ENCODE measurements around the gene DENND1A. TPM values are rescaled to one million over a fixed set of nuclear protein-coding genes. Genes with fewer than 3 reads are reported as not detected.

Gene DENND1A
- total RNA-seq, 1 donor from 2014 or later, result 15.4 TPM

GRCh38 chr9:123361731-123362510 lies 568.0 kb downstream of the DENND1A start:
- H3K36me3 ChIP-seq, result no peaks in the 10 kb centered on the region
- H3K4me3 ChIP-seq, result no peak overlapping the region
- H3K9me3 ChIP-seq, result no peaks in the 10 kb centered on the region
- no peak for TF ChIP-seq CTCF (IDR thresholded peaks at IDR 0.05)
- H3K27ac ChIP-seq, result no peak overlapping the region
- H3K27me3 ChIP-seq, result no peaks in the 10 kb centered on the region
- intact Hi-C loops (cut with DNase I), result no loop called here
- no peak for ATAC-seq
- no peak for DNase-seq
- no peaks in the 10 kb centered on the region for H3K4me1 ChIP-seq

GRCh38 chr9:123361086-123361730 lies 568.7 kb downstream of the DENND1A start:
- no peaks in the 10 kb centered on the region for H3K27me3 ChIP-seq

GRCh38 chr9:123360161-123361085 lies 569.5 kb downstream of the DENND1A start:
- Histone ChIP-seq H3K4me3 (no peak overlapping the region), H3K36me3 (no peaks in the 10 kb centered on the region), H3K9me3 (no peaks in the 10 kb centered on the region), H3K27me3 (no peaks in the 10 kb centered on the region), H3K27ac (no peak overlapping the region), H3K4me1 (no peaks in the 10 kb centered on the region)
- ATAC-seq (peak; percentile 57), DNase-seq (peak; percentile 82)
- intact Hi-C loops (cut with DNase I), result no loop called here
- no peak for TF ChIP-seq CTCF (IDR thresholded peaks at IDR 0.05)

More at GRCh38 chr9:123361086-123361730, 568.7 kb downstream of the DENND1A start:
- DNase-seq (no peak), ATAC-seq (no peak)
- H3K9me3 ChIP-seq, result no peaks in the 10 kb centered on the region
- no peaks in the 10 kb centered on the region for H3K4me1 ChIP-seq
- TF ChIP-seq CTCF (IDR thresholded peaks at IDR 0.05), result no peak
- H3K27ac ChIP-seq, result no peak overlapping the region
- intact Hi-C loops (cut with DNase I), result no loop called here
- no peak overlapping the region for H3K4me3 ChIP-seq
- H3K36me3 ChIP-seq, result no peaks in the 10 kb centered on the region

GRCh38 chr9:123359546-123359945 lies 570.4 kb downstream of the DENND1A start:
- ATAC-seq, result no peak
- no peaks in the 10 kb centered on the region for H3K9me3 ChIP-seq
- no peak for TF ChIP-seq CTCF (IDR thresholded peaks at IDR 0.05)
- intact Hi-C loops (cut with DNase I), result no loop called here
- H3K4me1 ChIP-seq, result no peaks in the 10 kb centered on the region
- H3K27ac ChIP-seq, result no peak overlapping the region
- H3K27me3 ChIP-seq, result peaks cover 6% of the 10 kb centered on the region
- H3K36me3 ChIP-seq, result no peaks in the 10 kb centered on the region
- DNase-seq, result no peak
- H3K4me3 ChIP-seq, result no peak overlapping the region

- H3K27me3 ChIP-seq, result peaks cover 7% of the 10 kb centered on the region
- H3K9me3 ChIP-seq, result no peaks in the 10 kb centered on the region
- intact Hi-C loops (cut with DNase I), result no loop called here
- no peaks in the 10 kb centered on the region for H3K36me3 ChIP-seq
- no peak overlapping the region for H3K4me3 ChIP-seq
- H3K27ac ChIP-seq, result no peak overlapping the region
- H3K4me1 ChIP-seq, result no peaks in the 10 kb centered on the region
- no peak for TF ChIP-seq CTCF (IDR thresholded peaks at IDR 0.05)
- ATAC-seq (no peak), DNase-seq (no peak)
These were observed 570.8 kb downstream of the DENND1A start for GRCh38 chr9:123359106-123359505.

Measured in upper lobe of right lung (tissue), 1 donor.